ENCODE data around the gene AIDA. TPM values are rescaled to one million over a fixed set of nuclear protein-coding genes. Genes with fewer than 3 reads are reported as not detected.
A peak's percentile ranks its signal among the peaks of the same experiment; 100 is the strongest.

Gene AIDA
- polyA plus RNA-seq, 1 of the 3 experiments (the other 2 are of a cell fraction) = 20.8 TPM

DNA sequence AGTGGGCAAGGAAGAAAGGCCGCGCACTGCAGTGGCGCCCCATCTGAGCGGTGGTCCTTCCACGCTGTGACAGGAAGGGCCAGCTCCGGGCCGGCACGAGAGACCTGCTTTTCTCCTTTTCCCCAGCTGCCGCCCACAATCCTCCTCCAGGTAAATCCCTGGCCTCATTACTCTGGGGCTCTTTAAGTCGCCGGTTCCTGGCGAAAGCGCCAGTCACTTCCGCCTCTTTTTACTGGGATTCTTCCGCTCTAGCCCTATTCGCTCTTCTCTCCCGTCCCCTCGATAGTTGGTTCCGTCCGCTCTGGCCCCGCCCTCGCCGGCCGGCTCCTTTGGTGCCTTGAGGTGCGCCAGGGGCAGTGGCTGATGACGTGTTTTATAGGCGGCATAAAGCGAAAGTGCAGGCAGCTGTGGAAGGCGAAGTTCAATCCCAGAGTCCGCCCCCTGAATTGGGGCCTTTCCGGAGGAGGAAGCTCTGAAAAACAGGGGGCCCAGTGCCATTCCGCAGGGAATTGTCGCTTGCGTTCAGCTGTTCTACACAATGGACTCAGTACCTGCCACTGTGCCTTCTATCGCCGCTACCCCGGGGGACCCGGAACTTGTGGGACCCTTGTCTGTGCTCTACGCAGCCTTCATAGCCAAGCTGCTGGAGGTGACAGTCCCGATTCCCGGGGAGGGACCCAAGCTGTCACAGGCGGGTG, 68.2 kb downstream of the AIDA start (continued):
- TF ChIP-seq FOSL2 (IDR thresholded peaks at IDR 0.05; ENCODE audit: borderline replicate concordance, low read depth) (no peak), RAD21 (IDR thresholded peaks at IDR 0.05; ENCODE audit: low read length) (no peak), MXI1 (IDR thresholded peaks at IDR 0.05; ENCODE audit: low read depth, low read length) (peak; percentile 78), CHD2 (IDR thresholded peaks at IDR 0.05; ENCODE audit: low read length, partially characterized antibody) (peak; percentile 89), GABPA (IDR thresholded peaks at IDR 0.05; ENCODE audit: low read depth) (peak; percentile 82), POLR2AphosphoS5 (IDR thresholded peaks at IDR 0.05; ENCODE audit: low read depth, low read length) (peak; percentile 92), TAF1 (IDR thresholded peaks at IDR 0.05; ENCODE audit: borderline replicate concordance, low read depth, low read length) (peak; percentile 76), MAX (IDR thresholded peaks at IDR 0.05; ENCODE audit: low read depth) (peak; percentile 26; the same call in 1 of the 2 replicates), JUND (IDR thresholded peaks at IDR 0.05) (peak; percentile 50; the same call in 1 of the 2 replicates), SIN3A (IDR thresholded peaks at IDR 0.05; ENCODE audit: borderline replicate concordance, low read depth, low read length) (peak; percentile 73; the same call in 1 of the 2 replicates), RFX5 (IDR thresholded peaks at IDR 0.05; ENCODE audit: low read length) (peak; percentile 53; the same call in 1 of the 2 replicates), TCF12 (IDR thresholded peaks at IDR 0.05) (peak; percentile 14; the same call in 1 of the 2 replicates)
- TF ChIP-seq, protein P1, sequence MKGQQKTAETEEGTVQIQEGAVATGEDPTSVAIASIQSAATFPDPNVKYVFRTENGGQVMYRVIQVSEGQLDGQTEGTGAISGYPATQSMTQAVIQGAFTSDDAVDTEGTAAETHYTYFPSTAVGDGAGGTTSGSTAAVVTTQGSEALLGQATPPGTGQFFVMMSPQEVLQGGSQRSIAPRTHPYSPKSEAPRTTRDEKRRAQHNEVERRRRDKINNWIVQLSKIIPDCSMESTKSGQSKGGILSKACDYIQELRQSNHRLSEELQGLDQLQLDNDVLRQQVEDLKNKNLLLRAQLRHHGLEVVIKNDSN (IDR thresholded peaks at IDR 0.05; ENCODE audit: borderline replicate concordance, low read depth) = 0 out of 2 replicates have a peak, but pooled peaks have one; percentile 4

DNA sequence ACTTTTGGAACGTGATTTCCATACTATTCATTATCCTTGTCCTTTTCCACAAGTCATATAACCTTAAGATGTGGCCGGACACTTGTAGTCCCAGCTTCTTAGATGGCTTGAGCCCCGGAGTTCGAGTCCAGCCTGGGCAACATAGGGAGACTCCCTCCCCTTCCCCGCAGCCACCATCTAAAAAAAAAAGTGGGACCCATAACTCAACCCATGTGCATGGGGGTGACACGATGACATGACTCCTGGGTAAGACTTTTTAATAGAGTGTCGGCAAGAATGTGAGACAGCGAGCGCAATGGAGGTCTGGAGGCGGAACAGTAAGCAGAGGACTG, 68.7 kb downstream of the AIDA start:
- no peaks in the 10 kb centered on the region for H3K9me2 ChIP-seq
- no peaks in the 10 kb centered on the region for H4K20me1 ChIP-seq (ENCODE audit: insufficient read depth)
- H3K4me1 ChIP-seq (ENCODE audit: control insufficient read depth in 1 of 2, insufficient read depth in 2 of 2, low read depth in 1 of 2, low read length in 1 of 2) = peaks cover 0 to 9% of the 10 kb centered on the region in 2 experiments; a peak in 3 of 4 replicates
- peaks cover 26% of the 10 kb centered on the region for H3K79me2 ChIP-seq (ENCODE audit: insufficient read depth)
- CTCF ChIA-PET = interaction anchor here (0.8 to 7.1 kb wide), 3 partner anchors 9 to 178 kb away, joined by 3 to 50 read pairs (median 12); no protein-coding TSS in a partner anchor
- 6% methylated on average over 7 of the region's 10 CpGs for WGBS (ENCODE audit: low lambda C conversion rate)
- no peaks in the 10 kb centered on the region for H3K27me3 ChIP-seq (ENCODE audit: insufficient read depth)
- 0 out of 2 replicates have a peak, but pooled peaks cover 4% of the 10 kb centered on the region for H3K9me3 ChIP-seq
- DNase-seq = no peak
- H3K4me2 ChIP-seq = peak overlapping the region; percentile 93
- H3K36me3 ChIP-seq (replicated peaks in 1 of 2; ENCODE audit: control insufficient read depth in 1 of 2, insufficient read depth in 2 of 2, low read length in 1 of 2) = peaks cover 15 to 57% of the 10 kb centered on the region in 2 experiments
- peaks cover 26% of the 10 kb centered on the region for H3F3A ChIP-seq (replicated peaks; ENCODE audit: insufficient read depth)
- H2AFZ ChIP-seq (ENCODE audit: low read depth) = peak overlapping the region; percentile 82
- POLR2A ChIA-PET = interaction anchor here (0.6 to 2.5 kb wide), 6 partner anchors 9 to 178 kb away, joined by 3 to 12 read pairs (median 4); partner anchors contain the start of genes AIDA and BROX
- H3K27ac ChIP-seq (ENCODE audit: low read depth in 2 of 2, low read length in 1 of 2) = peak overlapping the region; percentile 89 to 93
- TF ChIP-seq USF2 (IDR thresholded peaks at IDR 0.05; ENCODE audit: borderline replicate concordance, low read depth, low read length) (no peak), YY1 (IDR thresholded peaks at IDR 0.05; ENCODE audit: low read depth) (peak; percentile 75; the same call in 1 of the 2 replicates), NRF1 (IDR thresholded peaks at IDR 0.05; ENCODE audit: low read depth, low read length) (no peak; the same call in 1 of the 2 replicates), GATA2 (CRISPR knock-in tag; IDR thresholded peaks at IDR 0.05) (no peak), FOSL2 (IDR thresholded peaks at IDR 0.05; ENCODE audit: borderline replicate concordance, low read depth) (no peak), TEAD4 (IDR thresholded peaks at IDR 0.05; ENCODE audit: borderline replicate concordance, insufficient read depth) (no peak)
- H3K4me3 ChIP-seq (ENCODE audit: low read depth in 2 of 2, low read length in 1 of 2) = peak overlapping the region; percentile 99
- H3K9ac ChIP-seq = peak overlapping the region; percentile 86
